ENCODE measurements around the gene PASK. TPM values are rescaled to one million over a fixed set of nuclear protein-coding genes. Genes with fewer than 3 reads are reported as not detected.

PASK gene
- total and polyA plus RNA-seq, 9 of the 15 experiments (the other 6 are each of a cell fraction or from before 2014, with no cell fraction given): 1.5 to 30.3 (median 9.9) TPM

DNA sequence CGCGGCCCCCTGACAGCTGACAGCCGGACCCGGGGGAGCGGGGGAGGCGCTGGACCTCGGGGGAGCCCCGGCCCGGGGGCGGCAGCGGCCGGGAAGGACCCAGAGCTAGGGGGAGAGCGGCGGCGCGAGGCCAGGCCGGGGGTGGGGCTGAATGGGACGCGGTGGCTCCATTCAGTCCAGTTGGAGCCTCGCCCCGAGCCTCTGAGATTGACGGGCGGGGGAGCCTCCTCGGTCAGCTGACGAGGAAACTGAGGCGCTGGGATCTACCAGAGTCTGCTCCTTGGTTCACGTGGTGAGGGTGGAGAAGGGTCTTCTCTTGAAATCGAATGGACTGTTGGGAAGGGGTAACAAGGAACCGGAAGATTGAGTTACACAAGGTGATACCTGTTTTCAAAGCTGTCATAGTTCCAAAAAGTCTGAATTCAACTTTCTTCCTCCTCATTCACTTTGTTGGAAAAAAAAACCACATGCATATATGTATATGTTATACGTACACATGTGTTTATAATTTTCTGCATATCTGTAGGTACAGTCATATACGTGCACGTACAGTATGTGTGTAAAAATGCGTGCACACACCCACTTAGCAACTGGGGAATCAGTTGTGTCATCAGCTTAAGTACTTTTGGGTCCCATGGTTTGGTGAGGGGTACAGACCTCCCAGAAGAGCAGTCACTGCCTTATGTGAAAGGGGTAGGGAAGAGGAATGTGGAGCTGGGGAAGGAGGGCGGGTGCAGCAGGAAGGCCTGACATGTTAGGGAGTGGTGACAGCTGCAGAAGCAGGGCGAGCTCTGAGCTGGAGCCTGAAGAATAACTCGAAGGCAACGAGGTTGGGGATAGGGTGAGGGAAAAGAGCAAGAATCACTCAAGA is 1.6 kb upstream of the PASK start (continued):
- no peak for TF ChIP-seq RBM25 (IDR thresholded peaks at IDR 0.05; ENCODE audit: low read depth, low read length, severe bottlenecking)
- TF ChIP-seq ZBTB1 (CRISPR knock-in tag; IDR thresholded peaks at IDR 0.05; ENCODE audit: borderline replicate concordance, low read depth): no peak
- TF ChIP-seq POLR2G (IDR thresholded peaks at IDR 0.05; ENCODE audit: low read depth, low read length): no peak
- TF ChIP-seq, protein P1, sequence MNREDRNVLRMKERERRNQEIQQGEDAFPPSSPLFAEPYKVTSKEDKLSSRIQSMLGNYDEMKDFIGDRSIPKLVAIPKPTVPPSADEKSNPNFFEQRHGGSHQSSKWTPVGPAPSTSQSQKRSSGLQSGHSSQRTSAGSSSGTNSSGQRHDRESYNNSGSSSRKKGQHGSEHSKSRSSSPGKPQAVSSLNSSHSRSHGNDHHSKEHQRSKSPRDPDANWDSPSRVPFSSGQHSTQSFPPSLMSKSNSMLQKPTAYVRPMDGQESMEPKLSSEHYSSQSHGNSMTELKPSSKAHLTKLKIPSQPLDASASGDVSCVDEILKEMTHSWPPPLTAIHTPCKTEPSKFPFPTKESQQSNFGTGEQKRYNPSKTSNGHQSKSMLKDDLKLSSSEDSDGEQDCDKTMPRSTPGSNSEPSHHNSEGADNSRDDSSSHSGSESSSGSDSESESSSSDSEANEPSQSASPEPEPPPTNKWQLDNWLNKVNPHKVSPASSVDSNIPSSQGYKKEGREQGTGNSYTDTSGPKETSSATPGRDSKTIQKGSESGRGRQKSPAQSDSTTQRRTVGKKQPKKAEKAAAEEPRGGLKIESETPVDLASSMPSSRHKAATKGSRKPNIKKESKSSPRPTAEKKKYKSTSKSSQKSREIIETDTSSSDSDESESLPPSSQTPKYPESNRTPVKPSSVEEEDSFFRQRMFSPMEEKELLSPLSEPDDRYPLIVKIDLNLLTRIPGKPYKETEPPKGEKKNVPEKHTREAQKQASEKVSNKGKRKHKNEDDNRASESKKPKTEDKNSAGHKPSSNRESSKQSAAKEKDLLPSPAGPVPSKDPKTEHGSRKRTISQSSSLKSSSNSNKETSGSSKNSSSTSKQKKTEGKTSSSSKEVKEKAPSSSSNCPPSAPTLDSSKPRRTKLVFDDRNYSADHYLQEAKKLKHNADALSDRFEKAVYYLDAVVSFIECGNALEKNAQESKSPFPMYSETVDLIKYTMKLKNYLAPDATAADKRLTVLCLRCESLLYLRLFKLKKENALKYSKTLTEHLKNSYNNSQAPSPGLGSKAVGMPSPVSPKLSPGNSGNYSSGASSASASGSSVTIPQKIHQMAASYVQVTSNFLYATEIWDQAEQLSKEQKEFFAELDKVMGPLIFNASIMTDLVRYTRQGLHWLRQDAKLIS (CRISPR knock-in tag; IDR thresholded peaks at IDR 0.05): no peak
- TF ChIP-seq MBD2 (IDR thresholded peaks at IDR 0.05; ENCODE audit: borderline replicate concordance, low read depth): no peak
- TF ChIP-seq, protein P2, sequence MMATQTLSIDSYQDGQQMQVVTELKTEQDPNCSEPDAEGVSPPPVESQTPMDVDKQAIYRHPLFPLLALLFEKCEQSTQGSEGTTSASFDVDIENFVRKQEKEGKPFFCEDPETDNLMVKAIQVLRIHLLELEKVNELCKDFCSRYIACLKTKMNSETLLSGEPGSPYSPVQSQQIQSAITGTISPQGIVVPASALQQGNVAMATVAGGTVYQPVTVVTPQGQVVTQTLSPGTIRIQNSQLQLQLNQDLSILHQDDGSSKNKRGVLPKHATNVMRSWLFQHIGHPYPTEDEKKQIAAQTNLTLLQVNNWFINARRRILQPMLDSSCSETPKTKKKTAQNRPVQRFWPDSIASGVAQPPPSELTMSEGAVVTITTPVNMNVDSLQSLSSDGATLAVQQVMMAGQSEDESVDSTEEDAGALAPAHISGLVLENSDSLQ (IDR thresholded peaks at IDR 0.05): peak; percentile 48; the same call in 1 of the 2 replicates
- TF ChIP-seq SMAD4 (CRISPR knock-in tag; conservative IDR thresholded peaks at IDR 0.05): no peak
- no peak for TF ChIP-seq TFAM (CRISPR knock-in tag; conservative IDR thresholded peaks at IDR 0.05)
- TF ChIP-seq, protein P3, sequence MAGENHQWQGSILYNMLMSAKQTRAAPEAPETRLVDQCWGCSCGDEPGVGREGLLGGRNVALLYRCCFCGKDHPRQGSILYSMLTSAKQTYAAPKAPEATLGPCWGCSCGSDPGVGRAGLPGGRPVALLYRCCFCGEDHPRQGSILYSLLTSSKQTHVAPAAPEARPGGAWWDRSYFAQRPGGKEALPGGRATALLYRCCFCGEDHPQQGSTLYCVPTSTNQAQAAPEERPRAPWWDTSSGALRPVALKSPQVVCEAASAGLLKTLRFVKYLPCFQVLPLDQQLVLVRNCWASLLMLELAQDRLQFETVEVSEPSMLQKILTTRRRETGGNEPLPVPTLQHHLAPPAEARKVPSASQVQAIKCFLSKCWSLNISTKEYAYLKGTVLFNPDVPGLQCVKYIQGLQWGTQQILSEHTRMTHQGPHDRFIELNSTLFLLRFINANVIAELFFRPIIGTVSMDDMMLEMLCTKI (IDR thresholded peaks at IDR 0.05; ENCODE audit: partially characterized antibody): no peak
- TF ChIP-seq CREBBP (IDR thresholded peaks at IDR 0.05; ENCODE audit: low read depth, low read length): no peak
- no peak for TF ChIP-seq PRMT5 (CRISPR knock-in tag; IDR thresholded peaks at IDR 0.05)
- TF ChIP-seq SAFB (IDR thresholded peaks at IDR 0.05; ENCODE audit: borderline replicate concordance, low read depth, low read length): no peak
- no peak for TF ChIP-seq CSDE1 (IDR thresholded peaks at IDR 0.05)
- no peak for TF ChIP-seq KAT2B (IDR thresholded peaks at IDR 0.05; ENCODE audit: low read depth, low read length)
- TF ChIP-seq MTA2 (IDR thresholded peaks at IDR 0.05; ENCODE audit: low read depth): no peak
- TF ChIP-seq DDX20 (tag; IDR thresholded peaks at IDR 0.05; ENCODE audit: low read depth): no peak
- TF ChIP-seq, protein P4, sequence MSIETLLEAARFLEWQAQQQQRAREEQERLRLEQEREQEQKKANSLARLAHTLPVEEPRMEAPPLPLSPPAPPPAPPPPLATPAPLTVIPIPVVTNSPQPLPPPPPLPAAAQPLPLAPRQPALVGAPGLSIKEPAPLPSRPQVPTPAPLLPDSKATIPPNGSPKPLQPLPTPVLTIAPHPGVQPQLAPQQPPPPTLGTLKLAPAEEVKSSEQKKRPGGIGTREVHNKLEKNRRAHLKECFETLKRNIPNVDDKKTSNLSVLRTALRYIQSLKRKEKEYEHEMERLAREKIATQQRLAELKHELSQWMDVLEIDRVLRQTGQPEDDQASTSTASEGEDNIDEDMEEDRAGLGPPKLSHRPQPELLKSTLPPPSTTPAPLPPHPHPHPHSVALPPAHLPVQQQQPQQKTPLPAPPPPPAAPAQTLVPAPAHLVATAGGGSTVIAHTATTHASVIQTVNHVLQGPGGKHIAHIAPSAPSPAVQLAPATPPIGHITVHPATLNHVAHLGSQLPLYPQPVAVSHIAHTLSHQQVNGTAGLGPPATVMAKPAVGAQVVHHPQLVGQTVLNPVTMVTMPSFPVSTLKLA (conservative IDR thresholded peaks at IDR 0.05): 0 out of 4 replicates have a peak, but pooled peaks of 1 of the 2 experiments have one; percentile 0
- TF ChIP-seq MEF2D (tag; conservative IDR thresholded peaks at IDR 0.05; ENCODE audit: low read depth): no peak
- no peak for TF ChIP-seq CAMTA2 (CRISPR knock-in tag; conservative IDR thresholded peaks at IDR 0.05)
